HepG2 (cell line): Measurements from ENCODE around the gene FOCAD. TPM values are rescaled to one million over a fixed set of nuclear protein-coding genes. Genes with fewer than 3 reads are reported as not detected.

ENCODE experiments used
- ATAC-seq: fragments of 200-7000 bp; cut with Tn5 transposase; 3 replicates; pipeline ENCODE4 v1.9.1; 2020; ENCODE audit warnings: mild to moderate bottlenecking, moderate library complexity
- BruUV-seq: library from RNA; stranded (reverse); fragments of 400-500 nt; replicated peaks from 2 replicates; lab custom pipeline; 2021; lab: Mats Ljungman, UMichigan
- CTCF ChIA-PET: fragments of 300-600 bp; formaldehyde crosslinking; extraction: SDS; loops from one replicate; lab custom pipeline; 2021; ENCODE audit warnings: low total read pairs, inconsistent platforms, low intra/inter-chr PET ratio; lab: Yijun Ruan, JAX
- POLR2A ChIA-PET: fragments of 350-600 bp; sonication (Branson Sonifier 250); formaldehyde crosslinking; loops from one replicate; lab custom pipeline; 2020; ENCODE audit warnings: antibody characterized with exemption, inconsistent platforms; lab: Yijun Ruan, JAX
- DNase-seq: peaks from one replicate; pipeline ENCODE4 v3.0.0-alpha.2; 2015; ENCODE audit warnings: low spot score
- FAIRE-seq: peaks from 3 replicates; lab custom pipeline; 2011; peaks lifted over from hg19 to GRCh38; lab: Jason Lieb, UNC
- H2AFZ ChIP-seq: one replicate; pipeline ENCODE4 v1.6.1; 2011; ENCODE audit warnings: low read length, inconsistent platforms
- H3K27ac ChIP-seq: fragments of 300-600 bp; 3 replicates; pipeline ENCODE4 v1.8.0; 2011; ENCODE audit warnings: mixed run types, mild to moderate bottlenecking, mixed read lengths, low read length, inconsistent platforms; ENCODE audit not compliant: insufficient read depth; ENCODE audit errors: extremely low read length
- H3K27me3 ChIP-seq, 2 experiments: fragments of 200-600 bp in 1 of 2; 2 replicates in 1 of 2; 3 replicates in 1 of 2; pipeline versions ENCODE4 v1.6.0 to v1.8.0; 2011; ENCODE audit warnings: low read length in 2 of 2, mild to moderate bottlenecking in 2 of 2, moderate library complexity in 2 of 2, inconsistent platforms in 1 of 2; ENCODE audit not compliant: insufficient read depth in 2 of 2, control insufficient read depth in 1 of 2
- H3K36me3 ChIP-seq, 2 experiments: fragments of 200-600 bp in 1 of 2; replicated peaks in 1 of 2; 2 replicates in 1 of 2; 3 replicates in 1 of 2; pipeline versions ENCODE4 v1.5.1 to v1.8.0; 2011; ENCODE audit warnings: low read length in 2 of 2, inconsistent platforms in 1 of 2; ENCODE audit not compliant: insufficient read depth in 2 of 2, control insufficient read depth in 1 of 2
- H3K4me1 ChIP-seq: 2 replicates; pipeline ENCODE4 v1.5.1; 2012; ENCODE audit warnings: low read length, inconsistent platforms; ENCODE audit not compliant: insufficient read depth
- H3K4me2 ChIP-seq: 2 replicates; pipeline ENCODE4 v1.6.0; 2011; ENCODE audit warnings: low read depth, low read length, inconsistent platforms
- H3K4me3 ChIP-seq, 3 experiments: fragments of 200-600 bp in 1 of 3; sonication (generic), shearing (Covaris generic) in 1 of 3; replicated peaks in 1 of 3; 2 replicates each; pipeline ENCODE4 v1.5.1; 2011 to 2016; ENCODE audit warnings: low read length in 3 of 3, inconsistent platforms in 2 of 3, low read depth in 2 of 3, mild to moderate bottlenecking in 2 of 3, control low read depth in 1 of 3, mixed read lengths in 1 of 3; ENCODE audit not compliant: insufficient read depth in 1 of 3
- H3K79me2 ChIP-seq: one replicate; pipeline ENCODE4 v1.6.1; 2011; ENCODE audit warnings: low read length, inconsistent platforms; ENCODE audit not compliant: insufficient read depth
- H3K9ac ChIP-seq: 2 replicates; pipeline ENCODE4 v1.6.0; 2011; ENCODE audit warnings: mild to moderate bottlenecking, low read depth, low read length, inconsistent platforms; ENCODE audit not compliant: insufficient read depth
- H3K9me3 ChIP-seq: 2 replicates; pipeline ENCODE4 v1.5.1; 2012; ENCODE audit warnings: mild to moderate bottlenecking, low read length
- H4K20me1 ChIP-seq: 2 replicates; pipeline ENCODE4 v1.6.0; 2011; ENCODE audit warnings: inconsistent platforms, mild to moderate bottlenecking, low read length, moderate library complexity; ENCODE audit not compliant: insufficient read depth
- ETV5 ChIP-seq: IDR thresholded peaks from 2 replicates; pipeline ENCODE4 v1.6.1; 2018; ENCODE audit warnings: missing biosample characterization, missing genetic modification reagents, inconsistent platforms, borderline replicate concordance
- GFI1 ChIP-seq: sonication (generic); formaldehyde crosslinking; IDR thresholded peaks from 2 replicates; pipeline ENCODE4 v1.5.0; 2020; ENCODE audit warnings: missing genetic modification reagents, mild to moderate bottlenecking, borderline replicate concordance
- HNRNPLL ChIP-seq: fragments of 200-400 bp; formaldehyde crosslinking; IDR thresholded peaks from 2 replicates; pipeline ENCODE4 v1.6.1; 2017; ENCODE audit warnings: mild to moderate bottlenecking, low read depth, low read length; ENCODE audit not compliant: poor library complexity, severe bottlenecking
- NCOA2 ChIP-seq: sonication (generic); formaldehyde crosslinking; IDR thresholded peaks from 2 replicates; pipeline ENCODE4 v1.8.0; 2022; ENCODE audit warnings: inconsistent platforms
- RBM22 ChIP-seq: fragments of 200-400 bp; formaldehyde crosslinking; optimal IDR thresholded peaks from 2 replicates; pipeline ENCODE3; 2017; ENCODE audit warnings: mild to moderate bottlenecking, low read length, moderate library complexity
- ZBTB38 ChIP-seq: sonication (generic); formaldehyde crosslinking; IDR thresholded peaks from 2 replicates; pipeline ENCODE4 v1.5.1; 2020; ENCODE audit warnings: mild to moderate bottlenecking, missing genetic modification reagents
- ZNF383 ChIP-seq: sonication (generic); formaldehyde crosslinking; IDR thresholded peaks from 2 replicates; pipeline ENCODE4 v1.4.0; 2020; ENCODE audit warnings: missing genetic modification reagents, mild to moderate bottlenecking, borderline replicate concordance
- WGBS: methylation state at CpG from one replicate; pipeline ENCODE4 v1.1.6; 2017; ENCODE audit warnings: low lambda C conversion rate; 5-methylcytosine and 5-hydroxymethylcytosine counted together
- in situ Hi-C: cut with HindIII; loops from 2 replicates; pipeline ENCODE4 v1.10.0; 2017; ENCODE audit warnings: low pct_unique_long_range_greater_than_20kb; ENCODE audit not compliant: extremely low pct_ligation_motif_present
- intact Hi-C: fragments of 100-400 bp; cut with micrococcal nuclease; formaldehyde crosslinking; loops from one replicate; pipeline ENCODE4 v1.10.0; 2022; ENCODE audit not compliant: unreplicated experiment
- polyA plus RNA-seq, 8 experiments: library from polyadenylated mRNA; depleted of rRNA in 3 of 8; stranded (reverse) in 7 of 8; unstranded in 1 of 8; fragments of >200 nt; fragmentation: Illumina TruSeq in 4 of 8; extraction: Trizol in 4 of 8; gene quantifications; 2 replicates each; pipeline versions ENCODE4 v1.2.1 to v1.2.3, GENCODE V29; 2011 to 2016; ENCODE audit warnings: low read depth in 4 of 8, missing spikeins in 1 of 8, mixed read lengths in 1 of 8; ENCODE audit not compliant: insufficient read depth in 1 of 8
- total RNA-seq, 5 experiments: library from RNA; depleted of rRNA; stranded (reverse); fragments of >200 nt; fragmentation: Illumina TruSeq; extraction: Trizol; gene quantifications; 2 replicates each; pipeline ENCODE4 v1.2.3, GENCODE V29; 2016; ENCODE audit warnings: low read depth in 1 of 5
- TF ChIP-seq, protein P1 (sequence below): sonication (generic); formaldehyde crosslinking; IDR thresholded peaks from 2 replicates; pipeline ENCODE4 v1.5.0; 2020; ENCODE audit warnings: missing genetic modification reagents
- TF ChIP-seq, protein P2 (sequence below): sonication (generic); formaldehyde crosslinking; IDR thresholded peaks from 2 replicates; pipeline ENCODE4 v1.4.0; 2020; ENCODE audit warnings: low read depth, mild to moderate bottlenecking, missing genetic modification reagents

Gene FOCAD
- total and polyA plus RNA-seq, 2 of the 13 experiments (the other 11 are each of a cell fraction or from before 2014, with no cell fraction given) = 18.0 to 31.1 TPM

DNA sequence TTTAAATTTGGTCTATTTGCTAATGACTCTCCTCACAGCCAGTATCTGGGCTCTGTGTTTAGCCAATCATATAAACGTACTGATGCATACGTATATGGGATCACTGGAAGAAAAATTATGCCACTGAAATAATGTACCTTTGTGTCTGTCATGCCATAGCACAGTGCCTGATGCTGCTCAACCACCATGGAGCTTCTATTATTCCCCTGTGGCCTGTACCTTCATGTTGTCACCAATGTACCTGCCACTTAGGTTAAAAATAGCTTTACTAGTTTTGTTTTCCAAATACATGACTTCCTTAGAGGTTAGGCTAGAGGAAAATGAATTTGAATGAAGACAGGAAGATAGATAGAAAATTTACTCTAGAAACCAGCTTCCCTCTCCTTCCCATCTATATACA is 312.8 kb downstream of the FOCAD start:
- POLR2A ChIA-PET = no interaction called here
- Histone ChIP-seq H3K4me3 (no peak overlapping the region), H4K20me1 (no peaks in the 10 kb centered on the region), H3K4me2 (no peak overlapping the region), H3K9me3 (no peaks in the 10 kb centered on the region), H3K79me2 (no peaks in the 10 kb centered on the region), H3K9ac (no peak overlapping the region), H3K27me3 (no peaks in the 10 kb centered on the region), H3K36me3 (peaks cover 0 to 3% of the 10 kb centered on the region in 2 experiments; a peak in 2 of 5 replicates), H2AFZ (no peak overlapping the region), H3K4me1 (no peaks in the 10 kb centered on the region), H3K27ac (no peak overlapping the region)
- in situ Hi-C loops (no loop called here), intact Hi-C loops (no loop called here)
- no peak for DNase-seq
- ATAC-seq = no peak
- BruUV-seq = no TSS peak
- 90% methylated on average over 2 of the region's 2 CpGs for WGBS
- TF ChIP-seq GFI1 (CRISPR knock-in tag) (no peak), HNRNPLL (no peak), ZBTB38 (CRISPR knock-in tag) (no peak), ETV5 (CRISPR knock-in tag) (no peak), NCOA2 (CRISPR knock-in tag) (no peak), ZNF383 (CRISPR knock-in tag) (no peak), RBM22 (no peak)
- TF ChIP-seq, protein P1, sequence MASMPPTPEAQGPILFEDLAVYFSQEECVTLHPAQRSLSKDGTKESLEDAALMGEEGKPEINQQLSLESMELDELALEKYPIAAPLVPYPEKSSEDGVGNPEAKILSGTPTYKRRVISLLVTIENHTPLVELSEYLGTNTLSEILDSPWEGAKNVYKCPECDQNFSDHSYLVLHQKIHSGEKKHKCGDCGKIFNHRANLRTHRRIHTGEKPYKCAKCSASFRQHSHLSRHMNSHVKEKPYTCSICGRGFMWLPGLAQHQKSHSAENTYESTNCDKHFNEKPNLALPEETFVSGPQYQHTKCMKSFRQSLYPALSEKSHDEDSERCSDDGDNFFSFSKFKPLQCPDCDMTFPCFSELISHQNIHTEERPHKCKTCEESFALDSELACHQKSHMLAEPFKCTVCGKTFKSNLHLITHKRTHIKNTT (CRISPR knock-in tag) = no peak
- TF ChIP-seq, protein P2, sequence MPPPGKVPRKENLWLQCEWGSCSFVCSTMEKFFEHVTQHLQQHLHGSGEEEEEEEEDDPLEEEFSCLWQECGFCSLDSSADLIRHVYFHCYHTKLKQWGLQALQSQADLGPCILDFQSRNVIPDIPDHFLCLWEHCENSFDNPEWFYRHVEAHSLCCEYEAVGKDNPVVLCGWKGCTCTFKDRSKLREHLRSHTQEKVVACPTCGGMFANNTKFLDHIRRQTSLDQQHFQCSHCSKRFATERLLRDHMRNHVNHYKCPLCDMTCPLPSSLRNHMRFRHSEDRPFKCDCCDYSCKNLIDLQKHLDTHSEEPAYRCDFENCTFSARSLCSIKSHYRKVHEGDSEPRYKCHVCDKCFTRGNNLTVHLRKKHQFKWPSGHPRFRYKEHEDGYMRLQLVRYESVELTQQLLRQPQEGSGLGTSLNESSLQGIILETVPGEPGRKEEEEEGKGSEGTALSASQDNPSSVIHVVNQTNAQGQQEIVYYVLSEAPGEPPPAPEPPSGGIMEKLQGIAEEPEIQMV (CRISPR knock-in tag) = no peak
- no peak for FAIRE-seq
- CTCF ChIA-PET = no interaction called here
